ENCODE measurements around the gene PREB.

Gene PREB

GRCh38 chr2:27152102-27152795 is 17.8 kb upstream of the PREB start:
- peak; percentile 86 for DNase-seq (ENCODE audit: low spot score)

DNA sequence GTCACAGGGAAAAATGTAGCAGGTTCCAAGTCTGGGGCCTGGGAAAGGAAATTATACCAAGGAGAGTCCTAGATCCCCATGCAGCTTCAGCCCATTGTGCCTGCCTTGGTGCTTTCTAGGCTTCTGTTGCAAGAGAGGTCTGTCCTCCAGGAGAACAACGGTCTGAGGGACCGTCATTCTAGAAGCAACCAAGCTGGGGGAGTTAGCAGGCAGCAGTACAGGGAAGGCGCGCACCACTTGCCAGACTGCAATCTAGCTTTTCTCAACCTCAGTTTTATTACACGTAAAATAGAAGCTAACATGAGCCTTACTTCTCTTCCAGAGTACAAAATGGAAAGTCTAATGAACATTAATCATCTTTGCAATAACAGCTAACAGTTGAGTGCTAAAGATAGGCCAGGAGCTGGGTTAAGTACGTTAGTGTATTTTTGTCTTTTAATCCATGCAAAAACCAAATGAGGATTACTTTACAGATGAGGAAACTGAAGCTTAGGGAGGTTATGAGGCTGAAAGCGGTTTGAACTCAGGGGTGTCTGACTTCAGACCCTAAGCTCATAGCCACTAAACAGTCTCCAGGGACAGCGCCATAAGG is 16.3 kb upstream of the PREB start:
- DNase-seq (ENCODE audit: low spot score) = no peak

- no peak for DNase-seq (ENCODE audit: low spot score)
These were observed 15.4 kb upstream of the PREB start for GRCh38 chr2:27149570-27150405.

GRCh38 chr2:27148801-27149439 is 14.5 kb upstream of the PREB start, which contains the start of gene TCF23:
TCF23 (plus strand) TSS chr2:27149004; CDS start chr2:27149134, 130 bp downstream.
- DNase-seq (ENCODE audit: low spot score) = no peak

DNA sequence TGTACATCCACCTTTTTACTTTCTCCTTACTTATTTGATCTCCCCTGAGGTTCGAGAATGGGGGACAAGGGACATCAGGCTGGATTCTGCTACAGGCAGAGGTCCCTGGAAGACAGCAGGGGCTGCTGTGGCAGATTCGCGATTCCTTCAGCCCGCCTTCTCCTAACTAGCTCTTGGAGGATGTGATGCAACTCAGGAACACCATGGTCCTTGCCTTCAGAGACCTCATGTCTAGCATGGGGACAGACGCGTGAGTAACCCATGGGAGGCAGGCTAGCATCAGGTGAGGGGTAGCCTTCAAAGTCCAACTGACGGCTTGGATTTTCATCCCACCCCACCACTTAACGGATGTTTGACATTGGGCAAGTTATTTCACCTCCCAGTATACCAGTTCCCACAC is 13.5 kb upstream of the PREB start:
- DNase-seq (ENCODE audit: low spot score) = no peak

DNA sequence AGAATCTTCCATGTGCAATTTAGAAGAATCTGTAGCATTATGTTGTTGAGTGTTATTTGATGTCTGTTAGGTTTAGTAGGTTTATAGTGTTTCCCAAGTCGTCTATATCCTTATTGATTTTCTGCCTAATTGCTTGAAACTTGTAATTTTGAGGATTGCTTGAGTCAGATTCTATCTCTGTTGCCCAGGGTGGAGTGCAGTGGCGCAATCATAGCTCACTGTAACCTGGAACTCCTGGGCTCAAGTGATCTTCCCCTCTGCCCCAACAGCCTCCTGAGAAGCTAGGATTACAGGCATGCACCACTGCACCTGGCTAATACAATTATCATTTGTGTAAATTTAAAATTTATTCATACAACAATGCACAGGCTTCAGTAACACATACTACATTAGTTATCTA is 11.2 kb upstream of the PREB start:
- DNase-seq (ENCODE audit: low spot score) = no peak

DNA sequence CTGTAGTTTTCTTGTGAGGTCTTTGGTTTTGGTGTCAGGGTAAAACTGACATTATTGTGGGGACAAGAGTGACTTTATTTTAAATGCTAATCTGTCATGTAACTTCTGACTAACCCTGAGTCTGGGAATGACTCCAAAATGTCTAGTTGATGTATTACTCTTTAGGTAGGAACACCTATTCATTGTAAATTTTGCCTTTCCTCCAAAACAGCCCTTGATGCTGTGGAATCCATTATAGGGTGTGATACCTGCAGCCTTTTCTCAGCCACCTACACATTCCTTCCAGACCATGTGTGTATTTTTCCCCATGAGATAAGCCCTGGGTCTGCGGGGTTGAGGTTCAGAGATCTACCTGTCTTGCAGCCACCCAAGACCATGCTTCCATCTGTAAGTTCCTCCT is 8.8 kb upstream of the PREB start:
- DNase-seq (ENCODE audit: low spot score) = no peak

- no peak for DNase-seq (ENCODE audit: low spot score)
These were observed 4.9 kb upstream of the PREB start, which contains the start of gene PRR30 for GRCh38 chr2:27139310-27139709. PRR30 (minus strand) TSS chr2:27139410; CDS start chr2:27138329, 1,081 bp downstream.

DNA sequence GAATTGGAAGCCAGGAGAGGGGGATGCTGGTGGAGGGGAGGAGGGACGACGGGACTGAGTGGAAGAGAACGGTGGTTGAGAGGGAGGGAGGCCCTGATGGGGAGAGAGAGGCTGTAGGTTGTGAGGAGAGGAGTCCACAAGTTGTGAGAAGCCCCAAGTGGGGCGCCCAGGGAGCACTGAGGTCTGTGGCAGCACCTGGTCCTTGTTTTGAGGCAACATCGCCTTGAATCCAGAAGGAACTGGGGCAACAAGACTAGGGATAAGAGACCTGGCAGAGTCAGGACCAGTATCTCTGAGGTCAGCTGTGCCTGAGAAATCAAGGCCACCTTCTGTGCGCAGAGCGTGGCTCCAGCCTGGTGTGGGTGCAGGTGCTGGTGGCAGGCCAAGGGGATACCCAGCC is 3.7 kb upstream of the PREB start:
- DNase-seq (ENCODE audit: low spot score) = no peak

- no peak for DNase-seq (ENCODE audit: low spot score)
These were observed 3.0 kb upstream of the PREB start for GRCh38 chr2:27137322-27137935.

- DNase-seq (ENCODE audit: low spot score) = no peak
These were observed 2.3 kb upstream of the PREB start for GRCh38 chr2:27136751-27137150.

DNA sequence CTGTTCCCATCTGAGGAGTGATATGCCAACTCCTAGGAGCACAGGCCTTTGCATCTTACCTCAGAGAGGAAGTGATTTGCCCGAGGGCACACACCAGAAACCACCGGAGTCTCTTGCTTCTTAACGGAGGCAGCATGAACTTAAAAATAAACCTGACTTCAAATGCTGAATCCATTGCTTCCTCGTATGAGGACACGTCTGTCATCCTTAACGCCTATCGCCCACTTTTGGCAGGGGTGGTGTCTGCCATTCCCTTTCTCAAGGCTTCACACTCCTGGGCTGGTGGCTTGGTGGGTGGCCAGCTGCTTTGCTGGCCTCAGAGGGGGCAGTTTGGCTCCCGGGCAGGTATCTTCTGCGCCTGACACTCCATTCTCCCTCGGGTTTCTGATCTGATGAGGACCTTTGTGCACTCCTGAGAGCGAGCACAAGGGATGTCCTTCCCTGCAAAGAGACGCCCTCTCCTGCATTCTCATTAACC is 1.1 kb upstream of the PREB start:
- no peak for DNase-seq (ENCODE audit: low spot score)

DNA sequence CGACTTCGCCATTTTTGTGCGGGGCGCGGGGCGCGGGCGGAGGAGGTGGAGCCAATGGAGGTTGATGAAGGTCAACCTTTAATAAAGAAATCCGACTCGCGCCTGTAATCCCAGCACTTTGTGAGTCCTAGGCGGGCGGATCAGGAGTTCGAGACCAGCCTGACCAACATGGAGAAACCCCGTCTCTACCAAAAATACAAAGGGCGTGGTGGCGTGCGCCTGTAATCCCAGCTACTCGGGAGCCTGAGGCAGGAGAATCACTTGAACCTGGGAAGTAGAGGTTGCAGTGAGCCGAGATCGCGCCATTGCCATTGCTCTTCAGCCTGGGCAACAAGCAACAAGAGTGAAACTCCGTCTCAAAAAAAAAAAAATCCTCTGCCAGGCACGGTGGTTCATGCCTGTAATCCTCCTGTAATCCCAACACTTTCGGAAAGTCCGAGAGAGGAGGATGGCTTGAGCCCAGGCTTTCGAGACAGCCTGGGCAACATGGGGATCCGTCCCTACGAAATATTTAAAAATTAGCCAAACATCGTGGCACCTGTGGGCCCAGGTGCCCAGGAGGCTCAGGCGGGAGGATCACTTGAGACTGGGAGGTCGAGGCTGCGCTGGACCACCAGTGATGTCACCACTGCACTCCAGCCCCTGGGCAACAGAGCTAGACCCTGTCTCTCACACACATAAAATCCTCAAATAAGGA is 493 bp upstream of the PREB start:
- no peak for DNase-seq (ENCODE audit: low spot score)

DNA sequence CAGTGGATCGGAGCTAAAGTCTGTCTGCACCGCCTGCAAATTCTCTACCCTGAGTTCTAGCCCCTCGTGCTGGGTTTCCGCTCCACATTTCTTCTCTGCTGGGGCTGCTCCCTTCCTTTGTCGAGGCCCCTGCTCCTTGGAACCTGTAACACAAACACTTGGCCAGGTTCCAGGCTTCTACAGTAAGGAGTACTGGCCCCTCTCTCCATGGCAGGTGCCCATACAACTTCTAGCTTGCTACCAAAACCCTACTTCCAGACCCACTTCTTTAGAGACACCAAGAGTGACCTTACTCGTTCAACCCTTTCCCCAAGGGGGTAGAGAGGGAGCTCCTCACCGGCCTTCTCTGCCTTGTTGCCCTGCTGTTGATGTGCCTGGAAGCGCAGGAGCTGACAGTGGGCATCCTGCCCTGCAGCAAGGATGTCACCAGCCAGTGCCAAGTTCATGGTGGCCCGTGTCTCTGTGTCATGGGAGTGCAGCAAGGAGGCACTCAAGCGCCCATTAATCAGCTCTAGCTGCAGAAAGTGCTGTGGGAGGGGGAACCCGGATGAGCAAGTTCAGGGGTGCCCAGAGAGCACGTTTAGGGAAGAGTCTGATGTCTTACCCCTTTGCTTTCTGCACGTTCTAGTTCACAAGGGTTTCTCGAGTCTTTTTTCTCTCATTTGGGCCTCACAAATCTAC is 1.1 kb downstream of the PREB start:
- DNase-seq (ENCODE audit: low spot score) = no peak

- peak; percentile 66 for DNase-seq (ENCODE audit: low spot score)
These were observed 3.0 kb downstream of the PREB start for GRCh38 chr2:27131429-27131828.

- DNase-seq (ENCODE audit: low spot score) = no peak
These were observed 4.0 kb downstream of the PREB start for GRCh38 chr2:27130396-27130795.

GRCh38 chr2:27128668-27129571 is 5.5 kb downstream of the PREB start:
- no peak for DNase-seq (ENCODE audit: low spot score)

- no peak for DNase-seq (ENCODE audit: low spot score)
These were observed 6.4 kb downstream of the PREB start for GRCh38 chr2:27127883-27128667.

DNA sequence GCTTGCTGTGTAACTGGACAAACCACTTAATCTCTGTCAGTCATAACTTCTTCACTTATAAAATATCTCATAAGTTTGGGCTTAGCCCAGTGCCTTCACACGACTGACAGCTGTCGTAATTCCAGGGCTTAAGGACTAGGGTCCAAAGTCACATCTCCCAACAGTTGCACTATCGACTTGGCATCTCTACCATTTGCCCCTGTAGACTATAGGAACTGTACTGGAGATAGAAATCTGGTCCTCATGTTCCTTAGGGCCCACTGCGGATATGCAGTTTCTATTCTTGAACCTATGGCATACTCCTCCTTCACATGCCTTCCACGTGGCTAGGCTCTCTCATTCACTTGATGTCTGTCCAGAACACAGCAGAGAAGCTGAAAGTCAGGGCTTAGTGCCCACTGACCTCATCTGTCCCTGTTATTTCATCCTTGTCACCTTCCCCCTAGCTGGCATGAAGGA is 8.2 kb downstream of the PREB start:
- no peak for DNase-seq (ENCODE audit: low spot score)
